Thoracic aorta (tissue), 2 donors: ENCODE measurements around the gene PDE1C. TPM values are rescaled to one million over a fixed set of nuclear protein-coding genes. Genes with fewer than 3 reads are reported as not detected.

Experiments
- ATAC-seq: fragments of 150-250 bp; one replicate; pipeline ENCODE4 v1.8.0; 2017; ENCODE audit warnings: low read depth; ENCODE audit not compliant: insufficient number of reproducible peaks, low FRiP score
- DNase-seq: peaks from one replicate; pipeline ENCODE4 v3.0.0-alpha.2; 2020; ENCODE audit warnings: low spot score
- H3K27ac ChIP-seq, 2 donors: fragments of 200-600 bp; sonication (generic); 1 replicate in 1 of 2; 2 replicates in 1 of 2; pipeline ENCODE4 v1.5.1; 2016; ENCODE audit warnings: mild to moderate bottlenecking in 2 of 2, moderate library complexity in 2 of 2
- H3K27me3 ChIP-seq: fragments of 200-600 bp; sonication (generic); replicated peaks from 2 replicates; pipeline ENCODE4 v1.6.0; 2016; ENCODE audit warnings: mild to moderate bottlenecking; ENCODE audit not compliant: insufficient read depth
- H3K36me3 ChIP-seq: fragments of 200-600 bp; sonication (generic); one replicate; pipeline ENCODE4 v1.5.1; 2016
- H3K4me1 ChIP-seq, 2 donors: fragments of 200-600 bp; sonication (generic); 1 replicate in 1 of 2; 2 replicates in 1 of 2; pipeline versions ENCODE4 v1.5.1 to v1.6.0; 2016; ENCODE audit warnings: low read depth in 2 of 2, mild to moderate bottlenecking in 1 of 2; ENCODE audit not compliant: control insufficient read depth in 1 of 2
- H3K4me3 ChIP-seq: fragments of 200-600 bp; sonication (generic); 2 replicates; pipeline ENCODE4 v1.5.1; 2016; ENCODE audit warnings: mild to moderate bottlenecking
- H3K9me3 ChIP-seq: fragments of 200-600 bp; sonication (generic); 2 replicates; pipeline ENCODE4 v1.5.1; 2016
- total RNA-seq, 2 donors: library from RNA; depleted of rRNA; stranded (reverse); fragments of >200 nt; gene quantifications; one replicate each; pipeline versions ENCODE4 v1.1.0 to v1.2.3, GENCODE V29; 2016
- TF ChIP-seq, protein P1 (sequence below): fragments of 200-600 bp; sonication (generic); IDR thresholded peaks from one replicate; pipeline ENCODE4 v1.5.1; 2019; ENCODE audit warnings: antibody characterized with exemption

Gene PDE1C
- total RNA-seq, 2 donors from 2014 or later = 4.6 to 12.1 TPM

DNA sequence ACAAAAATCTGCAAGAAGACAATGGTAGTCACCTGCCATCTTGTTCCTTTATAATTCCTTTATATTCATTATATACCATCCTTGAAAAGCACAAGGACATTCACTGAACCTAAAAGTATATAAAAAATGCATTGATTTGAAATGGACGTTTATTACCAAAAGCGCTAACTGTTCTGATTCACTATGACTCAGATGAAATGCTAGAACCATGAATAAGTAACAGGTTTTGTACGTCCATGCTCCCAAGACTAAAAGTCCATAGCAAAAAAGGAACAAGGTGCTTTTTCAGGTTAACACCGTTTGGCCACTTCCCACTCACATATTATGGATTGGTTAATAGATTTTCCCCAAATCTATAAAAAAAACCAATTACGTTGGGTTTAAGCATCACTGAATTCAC, 273.8 kb downstream of the PDE1C start:
- no peaks in the 10 kb centered on the region for H3K4me1 ChIP-seq
- H3K36me3 ChIP-seq = no peaks in the 10 kb centered on the region
- H3K9me3 ChIP-seq = no peaks in the 10 kb centered on the region
- ATAC-seq (no peak), DNase-seq (no peak)
- no peaks in the 10 kb centered on the region for H3K27me3 ChIP-seq
- no peak overlapping the region for H3K27ac ChIP-seq
- no peak overlapping the region for H3K4me3 ChIP-seq
- TF ChIP-seq, protein P1, sequence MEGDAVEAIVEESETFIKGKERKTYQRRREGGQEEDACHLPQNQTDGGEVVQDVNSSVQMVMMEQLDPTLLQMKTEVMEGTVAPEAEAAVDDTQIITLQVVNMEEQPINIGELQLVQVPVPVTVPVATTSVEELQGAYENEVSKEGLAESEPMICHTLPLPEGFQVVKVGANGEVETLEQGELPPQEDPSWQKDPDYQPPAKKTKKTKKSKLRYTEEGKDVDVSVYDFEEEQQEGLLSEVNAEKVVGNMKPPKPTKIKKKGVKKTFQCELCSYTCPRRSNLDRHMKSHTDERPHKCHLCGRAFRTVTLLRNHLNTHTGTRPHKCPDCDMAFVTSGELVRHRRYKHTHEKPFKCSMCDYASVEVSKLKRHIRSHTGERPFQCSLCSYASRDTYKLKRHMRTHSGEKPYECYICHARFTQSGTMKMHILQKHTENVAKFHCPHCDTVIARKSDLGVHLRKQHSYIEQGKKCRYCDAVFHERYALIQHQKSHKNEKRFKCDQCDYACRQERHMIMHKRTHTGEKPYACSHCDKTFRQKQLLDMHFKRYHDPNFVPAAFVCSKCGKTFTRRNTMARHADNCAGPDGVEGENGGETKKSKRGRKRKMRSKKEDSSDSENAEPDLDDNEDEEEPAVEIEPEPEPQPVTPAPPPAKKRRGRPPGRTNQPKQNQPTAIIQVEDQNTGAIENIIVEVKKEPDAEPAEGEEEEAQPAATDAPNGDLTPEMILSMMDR = no peak

DNA sequence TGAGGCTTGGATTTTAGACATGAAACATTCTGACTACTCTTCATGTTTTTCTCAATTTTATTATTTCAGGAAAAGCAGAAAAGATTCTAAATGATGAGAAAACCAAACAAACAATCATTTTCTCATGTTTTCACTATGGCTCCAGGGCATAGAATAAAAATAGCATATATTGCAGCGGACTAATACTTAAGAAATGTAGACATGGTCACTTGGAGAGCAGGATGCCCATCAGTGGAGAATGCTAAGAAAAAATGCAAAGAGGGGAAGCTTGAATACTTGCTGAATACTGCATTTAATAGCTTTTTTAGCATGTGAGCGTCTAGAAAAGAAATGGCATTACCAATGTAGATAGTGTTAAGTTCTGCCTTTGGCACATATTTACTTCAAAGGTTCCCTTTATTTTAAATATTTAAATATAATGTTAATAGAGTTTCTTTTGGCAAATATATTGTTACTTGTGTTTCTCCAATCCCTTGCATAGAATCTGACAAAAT, 275.3 kb downstream of the PDE1C start:
- no peak for ATAC-seq
- Histone ChIP-seq H3K4me1 (no peaks in the 10 kb centered on the region), H3K27me3 (no peaks in the 10 kb centered on the region), H3K36me3 (no peaks in the 10 kb centered on the region), H3K9me3 (no peaks in the 10 kb centered on the region), H3K4me3 (no peak overlapping the region), H3K27ac (no peak overlapping the region)
- DNase-seq = no peak
- TF ChIP-seq, protein P1 = no peak

DNA sequence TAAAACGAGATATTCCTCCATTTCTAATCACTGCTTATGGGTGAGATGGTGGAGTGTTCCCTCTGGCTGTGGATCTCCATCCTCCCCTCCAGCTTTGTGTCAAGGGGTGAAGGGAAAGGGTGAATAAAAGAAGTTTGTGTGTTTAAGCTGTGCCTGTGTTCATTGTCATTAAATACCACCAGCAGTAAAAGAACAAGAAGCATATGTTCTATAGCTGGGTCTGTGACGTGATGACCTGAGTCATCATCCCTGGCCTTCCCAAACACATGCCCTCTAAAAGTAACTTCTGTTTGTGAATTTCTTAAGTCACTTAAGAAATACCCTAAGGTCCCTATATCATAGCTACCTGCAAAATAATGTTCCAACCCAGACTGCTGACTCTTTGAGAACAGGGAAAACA, 278.3 kb downstream of the PDE1C start:
- Histone ChIP-seq H3K9me3 (no peaks in the 10 kb centered on the region), H3K4me3 (no peak overlapping the region), H3K27ac (no peak overlapping the region), H3K4me1 (no peaks in the 10 kb centered on the region), H3K27me3 (no peaks in the 10 kb centered on the region), H3K36me3 (no peaks in the 10 kb centered on the region)
- TF ChIP-seq, protein P1 = no peak
- ATAC-seq (no peak), DNase-seq (no peak)

DNA sequence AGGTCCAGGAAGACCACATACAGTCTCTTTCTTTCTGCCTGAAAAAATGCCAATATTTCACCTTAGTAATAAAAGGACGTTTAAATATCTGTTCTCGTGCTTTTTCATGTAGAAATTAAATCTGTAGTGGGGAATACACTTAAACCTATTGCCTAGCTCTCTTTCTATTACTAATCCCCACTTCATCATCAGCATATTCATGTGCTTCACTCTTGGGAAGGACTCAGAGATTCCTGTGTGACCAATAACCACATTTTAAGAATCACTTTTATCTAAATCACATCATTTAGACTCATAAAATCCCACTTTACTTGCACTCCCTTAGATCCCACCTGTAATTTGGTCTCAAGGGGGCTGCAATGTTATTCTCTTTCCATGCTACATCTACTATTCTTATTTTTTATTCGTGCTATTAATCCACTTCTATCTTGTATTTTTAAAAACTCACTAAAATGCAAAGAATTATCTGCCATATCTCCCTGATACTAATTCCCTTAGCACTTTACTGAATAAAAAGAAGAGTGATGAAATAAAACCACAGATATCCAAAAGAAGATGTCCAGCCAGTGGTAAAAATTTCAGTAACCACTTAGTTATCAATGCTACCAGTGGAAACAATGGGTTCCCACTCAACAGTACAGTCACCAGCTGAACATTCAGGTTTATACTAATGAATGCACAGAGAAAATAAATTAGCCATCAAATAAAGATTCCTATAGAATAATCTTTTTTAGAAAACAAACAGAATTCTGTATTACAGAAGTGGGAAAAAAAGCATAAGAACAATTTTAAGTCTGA, 281.1 kb downstream of the PDE1C start:
- H3K9me3 ChIP-seq = no peaks in the 10 kb centered on the region
- H3K27me3 ChIP-seq = no peaks in the 10 kb centered on the region
- ATAC-seq (no peak), DNase-seq (no peak)
- TF ChIP-seq, protein P1 = no peak
- H3K4me3 ChIP-seq = no peak overlapping the region
- no peaks in the 10 kb centered on the region for H3K36me3 ChIP-seq
- peaks cover 0 to 5% of the 10 kb centered on the region in 2 donors for H3K4me1 ChIP-seq
- no peak overlapping the region for H3K27ac ChIP-seq

DNA sequence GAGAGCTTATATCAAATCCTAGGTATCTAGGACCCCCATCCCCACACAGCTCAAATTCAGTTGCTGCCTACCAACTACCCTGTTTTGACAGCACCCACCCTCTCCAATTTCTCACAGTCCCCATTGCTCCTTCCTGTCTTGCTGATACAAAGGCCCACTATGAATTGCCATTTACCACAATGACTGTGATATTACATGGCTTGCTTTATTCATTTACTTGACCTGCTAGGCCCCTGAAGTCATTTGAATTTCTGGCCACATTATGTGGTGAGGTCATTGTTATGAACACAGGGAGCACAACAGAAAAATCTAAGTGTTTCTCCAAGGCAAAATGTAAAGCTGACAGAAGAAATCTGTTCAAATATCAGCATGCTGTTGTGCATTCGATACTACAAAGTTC, 281.8 kb downstream of the PDE1C start:
- H3K27me3 ChIP-seq = no peaks in the 10 kb centered on the region
- no peaks in the 10 kb centered on the region for H3K9me3 ChIP-seq
- no peak for DNase-seq
- no peak overlapping the region for H3K27ac ChIP-seq
- TF ChIP-seq, protein P1 = no peak
- H3K4me1 ChIP-seq = peaks cover 0 to 5% of the 10 kb centered on the region in 2 donors
- H3K36me3 ChIP-seq = no peaks in the 10 kb centered on the region
- no peak for ATAC-seq
- H3K4me3 ChIP-seq = no peak overlapping the region
